H9 (cell line): ENCODE data around the gene IFIT1. TPM values are rescaled to one million over a fixed set of nuclear protein-coding genes. Genes with fewer than 3 reads are reported as not detected.

Experiments
- DNase-seq: peaks from one replicate; pipeline ENCODE4 v3.0.0-alpha.2; 2017
- H2AFZ ChIP-seq: one replicate; pipeline ENCODE4 v1.6.1; 2013; ENCODE audit warnings: mild to moderate bottlenecking, low read length, control low read depth, moderate library complexity
- H2AK5ac ChIP-seq: 2 replicates; pipeline ENCODE4 v1.6.1; 2013; ENCODE audit warnings: low read length, control low read depth, mixed read lengths; ENCODE audit not compliant: insufficient read length
- H2BK120ac ChIP-seq: one replicate; pipeline ENCODE4 v1.6.1; 2013; ENCODE audit warnings: low read depth, mild to moderate bottlenecking, low read length, control low read depth, inconsistent platforms; ENCODE audit not compliant: poor library complexity, severe bottlenecking
- H2BK12ac ChIP-seq: 2 replicates; pipeline ENCODE4 v1.6.1; 2013; ENCODE audit warnings: low read length, control low read depth, mixed read lengths, low read depth; ENCODE audit not compliant: insufficient read length
- H2BK15ac ChIP-seq: 2 replicates; pipeline ENCODE4 v1.6.1; 2013; ENCODE audit warnings: low read depth, low read length, control low read depth
- H2BK20ac ChIP-seq: one replicate; pipeline ENCODE4 v1.6.1; 2013; ENCODE audit warnings: low read depth, mild to moderate bottlenecking, low read length, control low read depth, inconsistent platforms; ENCODE audit not compliant: poor library complexity, severe bottlenecking
- H2BK5ac ChIP-seq: 2 replicates; pipeline ENCODE4 v1.6.1; 2013; ENCODE audit warnings: low read length, control low read depth, mixed read lengths; ENCODE audit not compliant: insufficient read length
- H3K14ac ChIP-seq: 2 replicates; pipeline ENCODE4 v1.6.1; 2013; ENCODE audit warnings: low read length, control low read depth; ENCODE audit not compliant: insufficient read depth
- H3K18ac ChIP-seq: 2 replicates; pipeline ENCODE4 v1.6.1; 2013; ENCODE audit warnings: low read depth, mild to moderate bottlenecking, mixed read lengths, low read length, control low read depth; ENCODE audit not compliant: insufficient read length
- H3K23ac ChIP-seq: 2 replicates; pipeline ENCODE4 v1.6.1; 2013; ENCODE audit warnings: low read length, control low read depth, mixed read lengths, low read depth; ENCODE audit not compliant: insufficient read length
- H3K23me2 ChIP-seq: 2 replicates; pipeline ENCODE4 v1.6.1; 2013; ENCODE audit warnings: low read depth, mild to moderate bottlenecking, mixed read lengths, low read length, control low read depth; ENCODE audit not compliant: insufficient read length, poor library complexity, severe bottlenecking
- H3K27ac ChIP-seq: 2 replicates; pipeline ENCODE4 v1.5.1; 2013; ENCODE audit warnings: low read length, control low read depth, mixed read lengths, low read depth; ENCODE audit not compliant: insufficient read length
- H3K27me3 ChIP-seq: 2 replicates; pipeline ENCODE4 v1.6.1; 2013; ENCODE audit warnings: low read length, control low read depth, inconsistent platforms; ENCODE audit not compliant: insufficient read depth
- H3K4ac ChIP-seq: 2 replicates; pipeline ENCODE4 v1.6.1; 2013; ENCODE audit warnings: low read depth, mild to moderate bottlenecking, control low read depth, inconsistent platforms, low read length, moderate library complexity
- H3K4me1 ChIP-seq: 2 replicates; pipeline ENCODE4 v1.6.1; 2013; ENCODE audit warnings: low read length, control low read depth, inconsistent platforms; ENCODE audit not compliant: insufficient read depth
- H3K4me2 ChIP-seq: 2 replicates; pipeline ENCODE4 v1.6.1; 2013; ENCODE audit warnings: low read length, control low read depth, mixed read lengths; ENCODE audit not compliant: insufficient read length, insufficient read depth
- H3K56ac ChIP-seq: 2 replicates; pipeline ENCODE4 v1.6.1; 2013; ENCODE audit warnings: low read depth, mild to moderate bottlenecking, mixed read lengths, low read length, control low read depth; ENCODE audit not compliant: insufficient read length
- H3K79me1 ChIP-seq: 2 replicates; pipeline ENCODE4 v1.6.1; 2013; ENCODE audit warnings: low read depth, mild to moderate bottlenecking, moderate library complexity, low read length, control low read depth, inconsistent platforms; ENCODE audit not compliant: insufficient read depth, poor library complexity, severe bottlenecking
- H3K79me2 ChIP-seq: 2 replicates; pipeline ENCODE4 v1.6.1; 2013; ENCODE audit warnings: low read length, control low read depth, inconsistent platforms; ENCODE audit not compliant: insufficient read depth
- H3K9ac ChIP-seq: 2 replicates; pipeline ENCODE4 v1.6.1; 2013; ENCODE audit warnings: low read length, control low read depth, mixed read lengths; ENCODE audit not compliant: insufficient read length; ENCODE audit errors: extremely low read depth
- H3K9me3 ChIP-seq: one replicate; pipeline ENCODE4 v1.6.1; 2013; ENCODE audit warnings: low read depth, low read length, inconsistent platforms; ENCODE audit not compliant: control insufficient read depth
- H3T11ph ChIP-seq: one replicate; pipeline ENCODE4 v1.6.1; 2013; ENCODE audit warnings: mild to moderate bottlenecking, low read length, control low read depth, inconsistent platforms
- H4K20me1 ChIP-seq: one replicate; pipeline ENCODE4 v1.6.1; 2013; ENCODE audit not compliant: control insufficient read depth, insufficient read length, insufficient read depth
- H4K5ac ChIP-seq: 2 replicates; pipeline ENCODE4 v1.6.1; 2013; ENCODE audit warnings: low read depth, mild to moderate bottlenecking, mixed read lengths, low read length, control low read depth; ENCODE audit not compliant: insufficient read length
- H4K8ac ChIP-seq: replicated peaks from 2 replicates; pipeline ENCODE4 v1.6.1; 2013; ENCODE audit warnings: low read length, control low read depth, mixed read lengths, low read depth; ENCODE audit not compliant: insufficient read length
- H4K91ac ChIP-seq: 2 replicates; pipeline ENCODE4 v1.6.1; 2013; ENCODE audit warnings: low read depth, mild to moderate bottlenecking, moderate library complexity, mixed read lengths, low read length, control low read depth; ENCODE audit not compliant: insufficient read length
- H3K27ac Mint-ChIP-seq, 3 experiments: 2 replicates in 2 of 3; 3 replicates in 1 of 3; pipeline ENCODE4 v1.8.0; 2020 to 2021; ENCODE audit warnings: mixed read lengths in 3 of 3, mild to moderate bottlenecking in 1 of 3, moderate library complexity in 1 of 3
- H3K27me3 Mint-ChIP-seq: 2 replicates; pipeline ENCODE4 v1.8.0; 2021; ENCODE audit warnings: low read depth, mild to moderate bottlenecking, moderate library complexity, mixed read lengths
- H3K36me3 Mint-ChIP-seq, 3 experiments: 2 replicates in 2 of 3; 3 replicates in 1 of 3; pipeline ENCODE4 v1.8.0; 2020 to 2021; ENCODE audit warnings: low read depth in 3 of 3, mixed read lengths in 3 of 3; ENCODE audit not compliant: insufficient read depth in 1 of 3
- H3K4me1 Mint-ChIP-seq, 2 experiments: 2 replicates each; pipeline ENCODE4 v1.8.0; 2020; ENCODE audit warnings: mixed read lengths in 2 of 2
- H3K4me3 Mint-ChIP-seq, 2 experiments: 2 replicates in 1 of 2; 3 replicates in 1 of 2; pipeline ENCODE4 v1.8.0; 2020 to 2021; ENCODE audit warnings: mild to moderate bottlenecking in 2 of 2, mixed read lengths in 2 of 2, moderate library complexity in 1 of 2
- H3K9me3 Mint-ChIP-seq, 2 experiments: 2 replicates in 1 of 2; 3 replicates in 1 of 2; pipeline ENCODE4 v1.8.0; 2020; ENCODE audit warnings: mild to moderate bottlenecking in 2 of 2, mixed read lengths in 2 of 2, moderate library complexity in 1 of 2
- CTCF ChIP-seq: fragments of 200-600 bp; sonication (generic); conservative IDR thresholded peaks from 3 replicates; pipeline ENCODE4 v1.8.0; 2021; ENCODE audit warnings: antibody characterized with exemption, mild to moderate bottlenecking
- WGBS: extraction: QIAGEN DNeasy Blood & Tissue Kit; methylation state at CpG from one replicate; pipeline ENCODE4 v1.1.7; 2013; ENCODE audit warnings: missing lambda C conversion rate, low lambda C conversion rate, mixed read lengths; ENCODE audit not compliant: insufficient read length; ENCODE audit errors: extremely low coverage; 5-methylcytosine and 5-hydroxymethylcytosine counted together
- long read RNA-seq: library from polyadenylated mRNA; unstranded; transcript quantifications from one replicate; pipeline ENCODE4 v2.0.0, GENCODE V29; 2020
- total RNA-seq: library from RNA; stranded (reverse); gene quantifications from 2 replicates; pipeline ENCODE4 v1.2.1, GENCODE V29; 2021

IFIT1 gene, protein sequence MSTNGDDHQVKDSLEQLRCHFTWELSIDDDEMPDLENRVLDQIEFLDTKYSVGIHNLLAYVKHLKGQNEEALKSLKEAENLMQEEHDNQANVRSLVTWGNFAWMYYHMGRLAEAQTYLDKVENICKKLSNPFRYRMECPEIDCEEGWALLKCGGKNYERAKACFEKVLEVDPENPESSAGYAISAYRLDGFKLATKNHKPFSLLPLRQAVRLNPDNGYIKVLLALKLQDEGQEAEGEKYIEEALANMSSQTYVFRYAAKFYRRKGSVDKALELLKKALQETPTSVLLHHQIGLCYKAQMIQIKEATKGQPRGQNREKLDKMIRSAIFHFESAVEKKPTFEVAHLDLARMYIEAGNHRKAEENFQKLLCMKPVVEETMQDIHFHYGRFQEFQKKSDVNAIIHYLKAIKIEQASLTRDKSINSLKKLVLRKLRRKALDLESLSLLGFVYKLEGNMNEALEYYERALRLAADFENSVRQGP
- 1.2 and 1.9 TPM in 2 replicates for total RNA-seq
- long read RNA-seq, transcript IFIT1-201 (2 exons, 1,880 nt): major isoform, 11 of 14 reads
- long read RNA-seq, partial matches to known transcripts: 2 of 14 reads
- long read RNA-seq, other reads (novel, unspliced or antisense): 1 of 14 reads

- Histone ChIP-seq H3K14ac (no peak within 1 kb of the TSS), H2BK20ac (no peak within 1 kb of the TSS), H3K27ac (peak within 1 kb of the TSS; percentile 51), H3K27me3 (no peaks in the 10 kb centered on the region), H3K4me2 (peak within 1 kb of the TSS; percentile 63), H3K23ac (no peak within 1 kb of the TSS), H3K4ac (no peak within 1 kb of the TSS; the same call in 1 of the 2 replicates), H3K23me2 (peaks cover 2% of the 10 kb centered on the region), H3K9me3 (no peaks in the 10 kb centered on the region), H3T11ph (no peak within 1 kb of the TSS), H4K91ac (no peak within 1 kb of the TSS), H4K5ac (peak within 1 kb of the TSS; percentile 34), H3K9ac (no peak within 1 kb of the TSS), H3K4me1 (peaks cover 4% of the 10 kb centered on the region; the same call in 1 of the 2 replicates), H2BK5ac (no peak within 1 kb of the TSS), H2AFZ (peak within 1 kb of the TSS; percentile 92), H3K18ac (peak within 1 kb of the TSS; percentile 79), H3K56ac (no peak within 1 kb of the TSS), H3K79me1 (no peaks in the 10 kb centered on the region), H3K79me2 (no peaks in the 10 kb centered on the region), H4K20me1 (no peaks in the 10 kb centered on the region), H2BK120ac (no peak within 1 kb of the TSS), H2BK12ac (no peak within 1 kb of the TSS), H4K8ac (no peak within 1 kb of the TSS), H2AK5ac (no peak within 1 kb of the TSS), H2BK15ac (no peak within 1 kb of the TSS)
- H3K36me3 Mint-ChIP-seq: peaks cover 0 to 3% (median 1%) of the 10 kb centered on the region in 3 experiments; a peak in 2 of 7 replicates
- H3K27ac Mint-ChIP-seq: peak within 1 kb of the TSS; percentile 26 to 65 (median 55); a peak in 3 of 7 replicates
- no peaks in the 10 kb centered on the region for H3K27me3 Mint-ChIP-seq
- WGBS: no CpG with 5 or more reads among the region's 8 CpGs
- DNase-seq: peak; percentile 37
- peak within 1 kb of the TSS; percentile 57 to 74 for H3K4me3 Mint-ChIP-seq
- no peak for TF ChIP-seq CTCF
- H3K9me3 Mint-ChIP-seq: peaks cover 2% of the 10 kb centered on the region in 2 experiments; a peak in 2 of 5 replicates
- H3K4me1 Mint-ChIP-seq: peaks cover 9 to 11% of the 10 kb centered on the region in 2 experiments
Observed at GRCh38 chr10:89391907-89392756, at the start of gene IFIT1. TSS of gene IFIT1 (plus strand) at chr10:89392623. CDS start at chr10:89392713, 90 bp downstream.
